A673 (cell line): ENCODE measurements around the gene LYRM4. TPM values are rescaled to one million over a fixed set of nuclear protein-coding genes. Genes with fewer than 3 reads are reported as not detected.

Experiments
- BruUV-seq: library from RNA; stranded (reverse); fragments of 400-500 nt; replicated peaks from 2 replicates; lab custom pipeline; 2021; lab: Mats Ljungman, UMichigan
- CTCF ChIA-PET: fragments of 300-600 bp; sonication (Branson Sonifier 250); formaldehyde crosslinking; loops from one replicate; lab custom pipeline; 2022; ENCODE audit warnings: antibody characterized with exemption; lab: Charles Lee
- POLR2A ChIA-PET: fragments of 300-600 bp; sonication (Branson Sonifier 250); formaldehyde crosslinking; loops from one replicate; lab custom pipeline; 2022; ENCODE audit warnings: antibody characterized with exemption; ENCODE audit not compliant: low non-redundant PET; lab: Charles Lee
- DNase-seq: peaks from one replicate; pipeline ENCODE4 v3.0.0-alpha.2; 2015; ENCODE audit warnings: low spot score
- H3K27ac ChIP-seq: fragments of 200-600 bp; sonication (generic); 2 replicates; pipeline ENCODE4 v1.5.1; 2016; ENCODE audit warnings: mixed run types, low read depth, mild to moderate bottlenecking, mixed read lengths, antibody characterized with exemption, low read length; ENCODE audit not compliant: poor library complexity, severe bottlenecking
- H3K27me3 ChIP-seq: fragments of 200-600 bp; sonication (generic); replicated peaks from 2 replicates; pipeline ENCODE4 v1.6.1; 2017; ENCODE audit warnings: mixed run types, low read depth, mild to moderate bottlenecking, mixed read lengths, antibody characterized with exemption, low read length; ENCODE audit not compliant: insufficient read depth, poor library complexity
- H3K36me3 ChIP-seq: fragments of 200-600 bp; sonication (generic); 2 replicates; pipeline ENCODE4 v1.6.1; 2016; ENCODE audit warnings: mixed run types, mild to moderate bottlenecking, mixed read lengths, antibody characterized with exemption, low read length; ENCODE audit not compliant: insufficient read depth, poor library complexity, severe bottlenecking
- H3K4me1 ChIP-seq: fragments of 200-600 bp; sonication (generic); 2 replicates; pipeline ENCODE4 v1.6.1; 2017; ENCODE audit warnings: mixed run types, mild to moderate bottlenecking, mixed read lengths, antibody characterized with exemption, low read length; ENCODE audit not compliant: insufficient read depth, poor library complexity, severe bottlenecking
- H3K4me3 ChIP-seq: fragments of 200-600 bp; sonication (generic); 2 replicates; pipeline ENCODE4 v1.5.1; 2016; ENCODE audit warnings: low read depth, mixed run types, mild to moderate bottlenecking, mixed read lengths, low read length; ENCODE audit not compliant: poor library complexity, severe bottlenecking
- H3K9me3 ChIP-seq: fragments of 200-600 bp; sonication (generic); 2 replicates; pipeline ENCODE4 v1.6.1; 2016; ENCODE audit warnings: mixed run types, low read depth, mild to moderate bottlenecking, mixed read lengths, antibody characterized with exemption, low read length; ENCODE audit not compliant: poor library complexity, severe bottlenecking
- CTCF ChIP-seq: fragments of 300-800, 200-600 bp; sonication (generic); conservative IDR thresholded peaks from 2 replicates; pipeline ENCODE4 v1.5.1; 2017; ENCODE audit warnings: low read depth, mild to moderate bottlenecking, antibody characterized with exemption, low read length, moderate library complexity, mixed read lengths
- EZH2 ChIP-seq: fragments of 200-600 bp; sonication (generic); IDR thresholded peaks from 2 replicates; pipeline ENCODE4 v1.6.1; 2017; ENCODE audit warnings: borderline replicate concordance, low read depth, mild to moderate bottlenecking, mixed read lengths, antibody characterized with exemption, low read length; ENCODE audit not compliant: poor library complexity, severe bottlenecking
- intact Hi-C: fragments of 100-400 bp; cut with micrococcal nuclease; formaldehyde crosslinking; loops from one replicate; pipeline ENCODE4 v1.10.0; 2022; ENCODE audit not compliant: unreplicated experiment
- total RNA-seq: library from RNA; stranded (reverse); gene quantifications from 2 replicates; pipeline ENCODE4 v1.2.3, GENCODE V29; 2021

LYRM4 gene
- total RNA-seq, 1 experiment from 2014 or later, result 53.6 TPM

- ChIA-PET POLR2A (no interaction called here), CTCF (interaction anchor here (0.7 kb wide), 1 partner anchor 1363 kb away, joined by 3 read pairs; no protein-coding TSS in a partner anchor)
- Histone ChIP-seq H3K4me1 (peaks cover 3% of the 10 kb centered on the region), H3K27me3 (no peaks in the 10 kb centered on the region), H3K36me3 (no peaks in the 10 kb centered on the region), H3K27ac (no peak overlapping the region), H3K4me3 (no peak overlapping the region), H3K9me3 (no peaks in the 10 kb centered on the region)
- no peak for DNase-seq
- intact Hi-C loops, result no loop called here
- BruUV-seq, result no TSS peak
- TF ChIP-seq CTCF (no peak; the same call in 1 of the 2 replicates), EZH2 (no peak)
Observed at GRCh38 chr6:5184218-5184617, 76.5 kb downstream of the LYRM4 start.

GRCh38 chr6:5181510-5182317 lies 79.0 kb downstream of the LYRM4 start:
- no peak for DNase-seq
- no peaks in the 10 kb centered on the region for H3K9me3 ChIP-seq
- H3K27me3 ChIP-seq, result no peaks in the 10 kb centered on the region
- TF ChIP-seq EZH2, result no peak
- BruUV-seq, result no TSS peak
- POLR2A ChIA-PET, result no interaction called here
- H3K36me3 ChIP-seq, result no peaks in the 10 kb centered on the region
- CTCF ChIA-PET, result no interaction called here
- intact Hi-C loops, result no loop called here
- no peak overlapping the region for H3K27ac ChIP-seq
- H3K4me3 ChIP-seq, result no peak overlapping the region
- peaks cover 17% of the 10 kb centered on the region for H3K4me1 ChIP-seq

- no peak for DNase-seq
- H3K4me1 ChIP-seq, result peaks cover 20% of the 10 kb centered on the region
- H3K9me3 ChIP-seq, result no peaks in the 10 kb centered on the region
- intact Hi-C loops, result no loop called here
- POLR2A ChIA-PET, result no interaction called here
- H3K27me3 ChIP-seq, result no peaks in the 10 kb centered on the region
- H3K36me3 ChIP-seq, result no peaks in the 10 kb centered on the region
- H3K27ac ChIP-seq, result no peak overlapping the region
- TF ChIP-seq CTCF, result no peak
- no peak for TF ChIP-seq EZH2
- no TSS peak for BruUV-seq
- no peak overlapping the region for H3K4me3 ChIP-seq
- CTCF ChIA-PET, result no interaction called here
Observed at GRCh38 chr6:5180636-5181035, 80.1 kb downstream of the LYRM4 start.

- ChIA-PET CTCF (no interaction called here), POLR2A (interaction anchor here (0.6 kb wide), 3 partner anchors 15 to 165 kb away, joined by 3 read pairs; no protein-coding TSS in a partner anchor)
- TF ChIP-seq EZH2, result no peak
- TF ChIP-seq CTCF, result no peak
- H3K9me3 ChIP-seq, result no peaks in the 10 kb centered on the region
- H3K4me1 ChIP-seq, result peaks cover 27% of the 10 kb centered on the region
- H3K36me3 ChIP-seq, result no peaks in the 10 kb centered on the region
- DNase-seq, result no peak
- intact Hi-C loops, result no loop called here
- no peak overlapping the region for H3K27ac ChIP-seq
- BruUV-seq, result no TSS peak
- no peaks in the 10 kb centered on the region for H3K27me3 ChIP-seq
- H3K4me3 ChIP-seq, result no peak overlapping the region
Observed at GRCh38 chr6:5179917-5180316, 80.8 kb downstream of the LYRM4 start.
